Prostate gland (tissue), 2 donors: ENCODE results near the gene LMTK3. TPM values are rescaled to one million over a fixed set of nuclear protein-coding genes. Genes with fewer than 3 reads are reported as not detected.

ENCODE experiments used
- DNase-seq: peaks from one replicate; pipeline ENCODE4 v3.0.0-alpha.2; 2019; ENCODE audit warnings: low spot score
- H3K27ac ChIP-seq, 2 donors: fragments of 200-600 bp; sonication (generic); 2 replicates each; pipeline ENCODE4 v1.5.1; 2017 to 2019
- H3K27me3 ChIP-seq: fragments of 200-600 bp; sonication (generic); replicated peaks from 2 replicates; pipeline ENCODE4 v1.5.1; 2019; ENCODE audit not compliant: insufficient read depth
- H3K36me3 ChIP-seq, 2 donors: fragments of 200-600 bp; sonication (generic); 1 replicate in 1 of 2; 2 replicates in 1 of 2; pipeline versions ENCODE4 v1.5.1 to v1.8.1; 2017 to 2019
- H3K4me1 ChIP-seq: fragments of 200-600 bp; sonication (generic); replicated peaks from 2 replicates; pipeline ENCODE4 v1.5.1; 2019
- H3K4me3 ChIP-seq, 2 donors: fragments of 200-600 bp; sonication (generic); 2 replicates each; pipeline ENCODE4 v1.5.1; 2017 to 2019
- H3K9me3 ChIP-seq: fragments of 200-600 bp; sonication (generic); 2 replicates; pipeline ENCODE4 v1.5.1; 2017
- CTCF ChIP-seq, 4 experiments: fragments of 200-600 bp in 2 of 4; fragments of 450-650 bp in 2 of 4; sonication (generic) in 2 of 4; IDR thresholded peaks; 1 replicate in 3 of 4; 2 replicates in 1 of 4; pipeline ENCODE4 v1.5.1; 2016 to 2019; ENCODE audit warnings: antibody characterized with exemption in 4 of 4, mild to moderate bottlenecking in 2 of 4, moderate library complexity in 2 of 4
- POLR2A ChIP-seq: fragments of 450-650 bp; IDR thresholded peaks from one replicate; pipeline ENCODE4 v1.6.1; 2016; ENCODE audit warnings: antibody characterized with exemption, mild to moderate bottlenecking
- POLR2AphosphoS5 ChIP-seq: sonication (generic); formaldehyde crosslinking; IDR thresholded peaks from one replicate; pipeline ENCODE4 v1.6.1; 2017; ENCODE audit warnings: antibody characterized with exemption
- WGBS: methylation state at CpG from one replicate; pipeline ENCODE4 v1.1.5; 2018; 5-methylcytosine and 5-hydroxymethylcytosine counted together
- intact Hi-C: fragments of 100-400 bp; cut with DNase I; formaldehyde crosslinking; loops from one replicate; pipeline ENCODE4 v1.14.2; 2022
- total RNA-seq, 2 donors: library from RNA; depleted of rRNA; stranded (reverse); fragments of >200 nt; gene quantifications; one replicate each; pipeline ENCODE4 v1.1.0, GENCODE V29; 2016

The LMTK3 gene
- total RNA-seq, 2 donors from 2014 or later: 7.4 to 10.2 TPM

GRCh38 chr19:48456864-48457263, 54.8 kb downstream of the LMTK3 start:
- TF ChIP-seq POLR2AphosphoS5 (no peak), CTCF (IDR thresholded peaks at IDR 0.05) (no peak), POLR2A (no peak)
- Histone ChIP-seq H3K4me3 (no peak overlapping the region), H3K27me3 (no peaks in the 10 kb centered on the region), H3K4me1 (no peaks in the 10 kb centered on the region), H3K36me3 (peaks cover 0 to 9% of the 10 kb centered on the region in 2 donors), H3K9me3 (no peaks in the 10 kb centered on the region), H3K27ac (no peak overlapping the region)
- 95% methylated on average over 4 of the region's 4 CpGs for WGBS
- DNase-seq: no peak
- intact Hi-C loops: no loop called here

- no peaks in the 10 kb centered on the region for H3K9me3 ChIP-seq
- H3K4me1 ChIP-seq: no peaks in the 10 kb centered on the region
- H3K36me3 ChIP-seq: peaks cover 4 to 16% of the 10 kb centered on the region in 2 donors
- no peaks in the 10 kb centered on the region for H3K27me3 ChIP-seq
- intact Hi-C loops: no loop called here
- H3K27ac ChIP-seq: no peak overlapping the region
- TF ChIP-seq POLR2A (no peak), CTCF (IDR thresholded peaks at IDR 0.05) (no peak), POLR2AphosphoS5 (no peak)
- WGBS: 89% methylated on average over 11 of the region's 11 CpGs
- H3K4me3 ChIP-seq: no peak overlapping the region
- no peak for DNase-seq
Observed at GRCh38 chr19:48455908-48456562, 55.6 kb downstream of the LMTK3 start.

GRCh38 chr19:48455171-48455907, 56.3 kb downstream of the LMTK3 start, which contains the start of gene KCNJ14:
Gene KCNJ14 (plus strand): TSS chr19:48455574. CDS start chr19:48461725, 6,151 bp downstream.
- intact Hi-C loops: no loop called here

GRCh38 chr19:48454150-48454730, 57.4 kb downstream of the LMTK3 start:
- intact Hi-C loops: no loop called here
- Histone ChIP-seq H3K27me3 (no peaks in the 10 kb centered on the region), H3K4me1 (no peaks in the 10 kb centered on the region), H3K4me3 (no peak overlapping the region), H3K27ac (no peak overlapping the region), H3K9me3 (no peaks in the 10 kb centered on the region), H3K36me3 (peaks cover 4 to 22% of the 10 kb centered on the region in 2 donors)
- TF ChIP-seq POLR2AphosphoS5 (no peak), POLR2A (no peak), CTCF (IDR thresholded peaks at IDR 0.05) (no peak)
- DNase-seq: no peak
- WGBS: 88% methylated on average over 22 of the region's 22 CpGs

More at GRCh38 chr19:48455171-48455907, 56.3 kb downstream of the LMTK3 start, which contains the start of gene KCNJ14:
- TF ChIP-seq POLR2A (no peak), CTCF (IDR thresholded peaks at IDR 0.05) (no peak), POLR2AphosphoS5 (no peak)
- Histone ChIP-seq H3K36me3 (peaks cover 4 to 22% of the 10 kb centered on the region in 2 donors), H3K4me1 (no peaks in the 10 kb centered on the region), H3K9me3 (no peaks in the 10 kb centered on the region), H3K4me3 (no peak within 1 kb of the TSS), H3K27me3 (no peaks in the 10 kb centered on the region), H3K27ac (no peak within 1 kb of the TSS)
- 74% methylated on average over 16 of the region's 16 CpGs for WGBS
- DNase-seq: no peak
